ENCODE results near the gene RABL3. TPM values are rescaled to one million over a fixed set of nuclear protein-coding genes. Genes with fewer than 3 reads are reported as not detected.

RABL3 gene
- total and polyA plus RNA-seq, 2 of the 13 experiments (the other 11 are each of a cell fraction or from before 2014, with no cell fraction given), result 4.8 to 31.9 TPM

DNA sequence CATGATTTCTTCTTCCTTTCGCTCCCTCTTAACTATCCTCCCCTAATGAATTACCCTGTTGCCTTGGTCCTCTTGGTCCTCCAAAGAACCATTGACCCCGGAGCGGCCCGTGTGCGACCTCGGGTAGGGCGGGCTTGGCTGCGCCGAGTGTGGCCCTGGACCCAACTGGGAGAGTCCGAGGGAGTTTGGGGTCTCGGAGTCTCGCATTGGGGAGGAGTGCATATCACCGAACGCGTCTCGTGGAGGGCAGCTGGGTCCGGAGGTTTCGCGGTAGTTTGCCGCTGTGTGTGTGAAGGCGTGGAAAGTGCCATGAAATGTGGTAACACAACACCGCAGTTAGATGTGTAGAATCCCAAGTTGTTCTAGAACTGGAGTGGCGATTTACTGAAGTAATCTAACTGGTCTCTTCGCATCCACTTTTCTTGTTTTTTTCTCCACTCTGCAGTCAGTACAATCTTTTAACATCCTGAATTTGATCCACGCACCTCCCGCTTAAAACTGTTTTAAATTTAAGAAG lies 591 bp upstream of the RABL3 start:
- no peaks in the 10 kb centered on the region for H4K20me1 ChIP-seq (ENCODE audit: insufficient read depth, low read length)
- ATAC-seq (peak; percentile 72), FAIRE-seq (no peak), DNase-seq (ENCODE audit: low spot score) (no peak)
- no peaks in the 10 kb centered on the region; a peak in 1 of 5 replicates for H3K27me3 ChIP-seq (ENCODE audit: control insufficient read depth in 1 of 2, insufficient read depth in 2 of 2, low read length in 2 of 2)
- BruUV-seq (replicated peaks), result TSS peak; percentile 90
- 0 out of 5 replicates have a peak, but pooled peaks cover 0 to 4% of the 10 kb centered on the region in 2 experiments for H3K36me3 ChIP-seq (replicated peaks in 1 of 2; ENCODE audit: control insufficient read depth in 1 of 2, insufficient read depth in 2 of 2, low read length in 2 of 2)
- ChIA-PET POLR2A (interaction anchor here (0.6 to 2.6 kb wide), 6 partner anchors 18 to 147 kb away, joined by 3 to 18 read pairs (median 4); partner anchors contain the start of genes HGD and NDUFB4), CTCF (ENCODE audit: low intra/inter-chr PET ratio, low total read pairs) (no interaction called here)
- intact Hi-C loops (cut with micrococcal nuclease; ENCODE audit: unreplicated experiment) (loop anchor here (1.0 to 5.0 kb wide), 3 partner anchors 61 to 106 kb away; partner anchors contain the start of gene HGD), in situ Hi-C loops (cut with HindIII; ENCODE audit: extremely low pct_ligation_motif_present, low pct_unique_long_range_greater_than_20kb) (loop anchor here (5.0 kb wide), 1 partner anchor 66 kb away; no protein-coding TSS in a partner anchor)
- no peaks in the 10 kb centered on the region for H3K9me3 ChIP-seq (ENCODE audit: low read length)
- WGBS (ENCODE audit: low lambda C conversion rate), result under 1% methylated on average over 22 of the region's 26 CpGs
- no peak overlapping the region for H2AFZ ChIP-seq (ENCODE audit: low read length)
- peak overlapping the region; percentile 98 for H3K9ac ChIP-seq (ENCODE audit: insufficient read depth, low read depth, low read length)
- H3K4me1 ChIP-seq (ENCODE audit: insufficient read depth, low read length), result peaks cover 29% of the 10 kb centered on the region
- H3K27ac ChIP-seq (ENCODE audit: extremely low read length, insufficient read depth, low read length), result peak overlapping the region; percentile 98
- H3K79me2 ChIP-seq (ENCODE audit: insufficient read depth, low read length), result peaks cover 47% of the 10 kb centered on the region
- peak overlapping the region; percentile 80 for H3K4me2 ChIP-seq (ENCODE audit: low read depth, low read length)
- peak overlapping the region; percentile 89 to 98 (median 90) for H3K4me3 ChIP-seq (replicated peaks in 1 of 3; ENCODE audit: insufficient read depth in 1 of 3, low read depth in 2 of 3, low read length in 3 of 3)
- TF ChIP-seq FOXA3 (CRISPR knock-in tag; IDR thresholded peaks at IDR 0.05) (no peak), MTA1 (CRISPR knock-in tag; IDR thresholded peaks at IDR 0.05; ENCODE audit: borderline replicate concordance) (no peak; the same call in 1 of the 2 replicates), ZNF576 (CRISPR knock-in tag; IDR thresholded peaks at IDR 0.05) (no peak), ATF6 (CRISPR knock-in tag; conservative IDR thresholded peaks at IDR 0.05) (no peak), MZF1 (CRISPR knock-in tag; IDR thresholded peaks at IDR 0.05; ENCODE audit: borderline replicate concordance) (no peak), SP1 (IDR thresholded peaks at IDR 0.05) (no peak), SP1 (CRISPR knock-in tag; IDR thresholded peaks at IDR 0.05) (no peak), DNMT1 (CRISPR knock-in tag; IDR thresholded peaks at IDR 0.05) (no peak), ZNF224 (CRISPR knock-in tag; IDR thresholded peaks at IDR 0.05) (no peak), ZFP91 (CRISPR knock-in tag; IDR thresholded peaks at IDR 0.05; ENCODE audit: borderline replicate concordance) (peak; percentile 37; the same call in 1 of the 2 replicates), DMAP1 (CRISPR knock-in tag; IDR thresholded peaks at IDR 0.05) (peak; percentile 36; the same call in 1 of the 2 replicates), HOXA5 (CRISPR knock-in tag; IDR thresholded peaks at IDR 0.05) (no peak; the same call in 1 of the 2 replicates), SAP130 (CRISPR knock-in tag; IDR thresholded peaks at IDR 0.05; ENCODE audit: low read depth) (peak; percentile 26), RCOR2 (CRISPR knock-in tag; IDR thresholded peaks at IDR 0.05) (no peak), CENPX (CRISPR knock-in tag; IDR thresholded peaks at IDR 0.05) (no peak), MAZ (IDR thresholded peaks at IDR 0.05; ENCODE audit: borderline replicate concordance, low read depth, low read length) (no peak), MAZ (CRISPR knock-in tag; IDR thresholded peaks at IDR 0.05; ENCODE audit: low read depth) (no peak)
- TF ChIP-seq, protein P1, sequence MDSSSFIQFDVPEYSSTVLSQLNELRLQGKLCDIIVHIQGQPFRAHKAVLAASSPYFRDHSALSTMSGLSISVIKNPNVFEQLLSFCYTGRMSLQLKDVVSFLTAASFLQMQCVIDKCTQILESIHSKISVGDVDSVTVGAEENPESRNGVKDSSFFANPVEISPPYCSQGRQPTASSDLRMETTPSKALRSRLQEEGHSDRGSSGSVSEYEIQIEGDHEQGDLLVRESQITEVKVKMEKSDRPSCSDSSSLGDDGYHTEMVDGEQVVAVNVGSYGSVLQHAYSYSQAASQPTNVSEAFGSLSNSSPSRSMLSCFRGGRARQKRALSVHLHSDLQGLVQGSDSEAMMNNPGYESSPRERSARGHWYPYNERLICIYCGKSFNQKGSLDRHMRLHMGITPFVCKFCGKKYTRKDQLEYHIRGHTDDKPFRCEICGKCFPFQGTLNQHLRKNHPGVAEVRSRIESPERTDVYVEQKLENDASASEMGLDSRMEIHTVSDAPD (CRISPR knock-in tag; IDR thresholded peaks at IDR 0.05), result no peak
- TF ChIP-seq, protein P2, sequence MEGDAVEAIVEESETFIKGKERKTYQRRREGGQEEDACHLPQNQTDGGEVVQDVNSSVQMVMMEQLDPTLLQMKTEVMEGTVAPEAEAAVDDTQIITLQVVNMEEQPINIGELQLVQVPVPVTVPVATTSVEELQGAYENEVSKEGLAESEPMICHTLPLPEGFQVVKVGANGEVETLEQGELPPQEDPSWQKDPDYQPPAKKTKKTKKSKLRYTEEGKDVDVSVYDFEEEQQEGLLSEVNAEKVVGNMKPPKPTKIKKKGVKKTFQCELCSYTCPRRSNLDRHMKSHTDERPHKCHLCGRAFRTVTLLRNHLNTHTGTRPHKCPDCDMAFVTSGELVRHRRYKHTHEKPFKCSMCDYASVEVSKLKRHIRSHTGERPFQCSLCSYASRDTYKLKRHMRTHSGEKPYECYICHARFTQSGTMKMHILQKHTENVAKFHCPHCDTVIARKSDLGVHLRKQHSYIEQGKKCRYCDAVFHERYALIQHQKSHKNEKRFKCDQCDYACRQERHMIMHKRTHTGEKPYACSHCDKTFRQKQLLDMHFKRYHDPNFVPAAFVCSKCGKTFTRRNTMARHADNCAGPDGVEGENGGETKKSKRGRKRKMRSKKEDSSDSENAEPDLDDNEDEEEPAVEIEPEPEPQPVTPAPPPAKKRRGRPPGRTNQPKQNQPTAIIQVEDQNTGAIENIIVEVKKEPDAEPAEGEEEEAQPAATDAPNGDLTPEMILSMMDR (CRISPR knock-in tag; IDR thresholded peaks at IDR 0.05), result no peak

All from HepG2 (cell line).